ENCODE measurements around the gene HLA-F.
A peak's percentile ranks its signal among the peaks of the same experiment; 100 is the strongest.

The HLA-F gene

DNA sequence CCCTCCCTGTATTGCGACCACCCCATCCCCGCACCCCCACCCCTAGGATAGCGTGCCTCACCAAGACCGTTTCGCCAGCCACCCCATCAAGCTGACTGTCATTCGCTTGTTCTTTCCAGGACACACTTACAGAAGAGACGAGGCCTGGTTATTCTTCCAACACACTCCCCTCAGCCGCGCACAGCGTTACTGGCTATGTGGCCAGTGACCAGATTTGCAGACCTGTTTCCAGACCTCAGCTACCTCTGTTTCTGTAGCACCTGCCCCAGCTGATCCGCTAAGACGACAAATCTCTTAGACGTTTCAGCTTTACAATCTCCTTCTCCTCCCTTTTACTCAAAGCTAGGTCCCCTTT lies 26.1 kb downstream of the HLA-F start:
- Histone ChIP-seq H3K9me3 (ENCODE audit: control insufficient read depth, low read length) (no peaks in the 10 kb centered on the region), H3K27me3 (ENCODE audit: control insufficient read depth, insufficient read depth, low read length, poor library complexity, severe bottlenecking) (peaks cover 75% of the 10 kb centered on the region), H3K36me3 (ENCODE audit: control insufficient read depth, insufficient read depth, low read length) (no peaks in the 10 kb centered on the region), H3K4me1 (ENCODE audit: control insufficient read depth, insufficient read depth, low read length) (no peaks in the 10 kb centered on the region), H3K4me3 (ENCODE audit: insufficient read depth, low read depth, low read length) (no peak overlapping the region), H3K27ac (ENCODE audit: insufficient read depth, low read depth, low read length, poor library complexity, severe bottlenecking) (no peak overlapping the region)
- 15 to 16% methylated on average over 13 of the region's 13 CpGs for WGBS, 2 experiments

DNA sequence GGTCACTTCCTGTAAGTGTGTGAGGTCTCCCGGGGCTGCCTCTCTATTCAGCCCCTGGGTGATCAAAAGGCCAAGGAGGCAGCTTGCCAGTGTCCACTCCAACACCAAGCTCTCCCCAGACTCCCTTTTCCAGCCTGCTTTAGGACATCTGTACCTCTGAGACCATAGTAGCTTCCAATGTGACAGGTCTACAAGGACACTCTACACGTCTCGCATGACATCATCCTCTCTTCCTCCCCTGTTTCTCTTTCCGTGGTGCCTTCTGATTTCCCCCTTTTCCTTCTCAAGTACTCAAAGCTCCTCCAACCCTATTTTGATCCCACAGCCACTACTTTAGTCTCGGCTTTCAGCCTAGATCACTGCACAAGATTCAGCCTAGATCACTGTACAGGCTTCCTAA lies 26.4 kb downstream of the HLA-F start:
- H3K9me3 ChIP-seq (ENCODE audit: control insufficient read depth, low read length): no peaks in the 10 kb centered on the region
- H3K36me3 ChIP-seq (ENCODE audit: control insufficient read depth, insufficient read depth, low read length): no peaks in the 10 kb centered on the region
- peaks cover 75% of the 10 kb centered on the region for H3K27me3 ChIP-seq (ENCODE audit: control insufficient read depth, insufficient read depth, low read length, poor library complexity, severe bottlenecking)
- no peak overlapping the region for H3K4me3 ChIP-seq (ENCODE audit: insufficient read depth, low read depth, low read length)
- no peak overlapping the region for H3K27ac ChIP-seq (ENCODE audit: insufficient read depth, low read depth, low read length, poor library complexity, severe bottlenecking)
- WGBS, 2 experiments: 65 to 68% methylated on average over 5 of the region's 5 CpGs
- H3K4me1 ChIP-seq (ENCODE audit: control insufficient read depth, insufficient read depth, low read length): no peaks in the 10 kb centered on the region

DNA sequence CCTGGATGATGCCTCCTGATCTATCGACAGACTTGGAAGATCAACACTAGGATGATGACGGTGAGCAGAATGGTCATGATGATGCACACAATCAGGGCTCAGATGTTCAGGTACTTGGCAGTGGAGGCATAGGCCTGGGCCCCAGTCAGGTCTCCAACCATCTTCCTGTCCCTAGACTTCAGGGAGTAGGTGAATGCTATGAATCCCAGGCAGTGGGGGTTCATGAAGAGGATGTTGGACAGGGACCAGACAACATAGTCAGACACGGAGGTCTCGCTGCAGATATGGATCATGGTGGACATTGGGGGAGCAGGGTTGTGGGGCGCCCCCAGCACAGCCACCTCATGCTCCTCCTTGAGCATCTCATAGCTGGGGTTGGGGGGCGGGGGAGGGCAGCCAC lies 27.5 kb downstream of the HLA-F start:
- Histone ChIP-seq H3K27ac (ENCODE audit: insufficient read depth, low read depth, low read length, poor library complexity, severe bottlenecking) (no peak overlapping the region), H3K27me3 (ENCODE audit: control insufficient read depth, insufficient read depth, low read length, poor library complexity, severe bottlenecking) (peaks cover 74% of the 10 kb centered on the region), H3K36me3 (ENCODE audit: control insufficient read depth, insufficient read depth, low read length) (no peaks in the 10 kb centered on the region), H3K4me3 (ENCODE audit: insufficient read depth, low read depth, low read length) (no peak overlapping the region), H3K4me1 (ENCODE audit: control insufficient read depth, insufficient read depth, low read length) (no peaks in the 10 kb centered on the region), H3K9me3 (ENCODE audit: control insufficient read depth, low read length) (no peaks in the 10 kb centered on the region)
- 88 to 92% methylated on average over 6 of the region's 6 CpGs for WGBS, 2 experiments

DNA sequence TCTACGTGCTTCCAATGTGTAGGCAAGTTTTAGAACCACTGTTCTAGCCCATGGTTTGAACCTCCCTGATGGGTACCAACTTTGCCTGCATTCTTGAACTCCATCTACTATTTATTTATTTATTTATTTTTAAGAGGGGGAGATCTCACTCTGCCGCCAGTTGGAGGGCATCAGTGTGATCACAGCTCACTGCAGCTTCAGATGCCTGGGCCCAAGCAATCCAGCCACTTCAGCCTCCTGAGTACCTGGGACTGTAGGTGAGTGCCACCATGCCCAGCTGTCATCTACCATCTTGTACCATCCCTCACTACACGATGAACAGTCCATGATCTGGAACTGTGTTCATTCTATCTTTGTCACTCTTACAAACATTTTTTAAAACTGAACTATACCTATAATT lies 28.2 kb downstream of the HLA-F start:
- Histone ChIP-seq H3K9me3 (ENCODE audit: control insufficient read depth, low read length) (no peaks in the 10 kb centered on the region), H3K4me3 (ENCODE audit: insufficient read depth, low read depth, low read length) (no peak overlapping the region), H3K27ac (ENCODE audit: insufficient read depth, low read depth, low read length, poor library complexity, severe bottlenecking) (no peak overlapping the region), H3K4me1 (ENCODE audit: control insufficient read depth, insufficient read depth, low read length) (no peaks in the 10 kb centered on the region), H3K36me3 (ENCODE audit: control insufficient read depth, insufficient read depth, low read length) (no peaks in the 10 kb centered on the region), H3K27me3 (ENCODE audit: control insufficient read depth, insufficient read depth, low read length, poor library complexity, severe bottlenecking) (peaks cover 67% of the 10 kb centered on the region)
- WGBS, 2 experiments: 86 to 88% methylated on average over 3 of the region's 3 CpGs

DNA sequence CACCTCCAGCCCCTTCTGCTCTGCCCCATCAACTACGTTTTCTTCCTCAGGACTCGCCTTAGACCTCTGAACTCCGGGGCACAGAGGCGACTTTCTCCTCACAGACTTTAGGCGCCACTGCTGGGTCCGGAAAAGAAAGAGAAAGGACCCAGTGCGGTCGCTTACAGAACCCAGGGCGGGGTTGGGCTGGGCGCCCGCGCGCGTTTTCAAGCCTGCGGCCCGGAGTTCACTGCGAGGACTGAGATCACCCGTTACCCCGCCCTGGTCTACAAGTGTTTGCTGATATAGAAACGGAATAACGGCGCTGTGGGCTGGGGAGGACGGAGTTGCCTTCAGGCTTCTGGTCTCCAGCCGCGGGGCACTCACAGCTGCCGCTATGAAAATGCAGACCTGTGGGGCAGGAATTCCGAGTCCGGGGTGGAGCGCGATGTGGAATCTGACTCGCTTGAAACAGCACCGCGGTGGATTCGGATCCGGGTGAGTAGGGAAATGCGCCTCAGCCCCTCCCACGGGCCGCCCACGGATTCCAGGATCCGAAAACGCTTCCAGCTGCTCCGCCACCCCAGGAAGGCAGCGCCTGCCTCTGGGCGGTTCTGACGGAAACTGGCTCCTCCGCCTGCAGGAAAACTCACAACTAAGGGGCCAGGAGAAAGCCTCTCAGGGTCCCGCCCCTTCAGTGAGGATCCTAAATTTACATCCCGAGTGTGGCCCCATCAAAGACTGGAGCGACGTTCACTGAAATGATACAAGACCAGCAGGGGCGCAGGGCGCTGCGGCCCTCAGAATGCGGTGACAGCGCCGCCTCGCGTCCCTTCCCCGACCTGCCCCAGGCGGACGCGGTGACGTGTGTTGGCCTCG lies 29.4 kb downstream of the HLA-F start:
- no peaks in the 10 kb centered on the region for H3K36me3 ChIP-seq (ENCODE audit: control insufficient read depth, insufficient read depth, low read length)
- no peak overlapping the region for H3K27ac ChIP-seq (ENCODE audit: insufficient read depth, low read depth, low read length, poor library complexity, severe bottlenecking)
- H3K4me1 ChIP-seq (ENCODE audit: control insufficient read depth, insufficient read depth, low read length): peaks cover 3% of the 10 kb centered on the region
- 1% methylated on average over 64 of the region's 64 CpGs for WGBS, 2 experiments
- no peaks in the 10 kb centered on the region for H3K9me3 ChIP-seq (ENCODE audit: control insufficient read depth, low read length)
- H3K27me3 ChIP-seq (ENCODE audit: control insufficient read depth, insufficient read depth, low read length, poor library complexity, severe bottlenecking): peaks cover 56% of the 10 kb centered on the region
- peak overlapping the region; percentile 57 for H3K4me3 ChIP-seq (ENCODE audit: insufficient read depth, low read depth, low read length)

DNA sequence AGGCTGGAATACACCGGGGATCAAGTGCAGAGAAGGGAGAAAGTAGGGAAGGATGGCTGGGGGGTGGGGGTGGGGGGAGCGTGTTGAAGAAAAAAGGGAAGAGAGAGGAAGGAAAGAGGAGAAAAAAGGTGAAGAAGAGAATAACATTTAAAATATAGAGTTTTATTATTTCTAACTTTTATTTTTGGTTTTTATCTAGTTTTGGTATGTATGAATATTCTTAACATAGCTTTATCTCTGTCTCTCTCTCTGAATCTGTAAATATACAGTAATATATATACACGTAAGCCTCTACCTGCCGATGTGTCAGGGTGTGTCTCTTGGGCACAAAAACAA lies 30.0 kb downstream of the HLA-F start:
- Histone ChIP-seq H3K9me3 (ENCODE audit: control insufficient read depth, low read length) (no peaks in the 10 kb centered on the region), H3K27me3 (ENCODE audit: control insufficient read depth, insufficient read depth, low read length, poor library complexity, severe bottlenecking) (peaks cover 50% of the 10 kb centered on the region), H3K4me3 (ENCODE audit: insufficient read depth, low read depth, low read length) (peak overlapping the region; percentile 57), H3K36me3 (ENCODE audit: control insufficient read depth, insufficient read depth, low read length) (no peaks in the 10 kb centered on the region), H3K27ac (ENCODE audit: insufficient read depth, low read depth, low read length, poor library complexity, severe bottlenecking) (no peak overlapping the region), H3K4me1 (ENCODE audit: control insufficient read depth, insufficient read depth, low read length) (peaks cover 9% of the 10 kb centered on the region)
- 4 to 8% methylated on average over 2 of the region's 4 CpGs for WGBS, 2 experiments

DNA sequence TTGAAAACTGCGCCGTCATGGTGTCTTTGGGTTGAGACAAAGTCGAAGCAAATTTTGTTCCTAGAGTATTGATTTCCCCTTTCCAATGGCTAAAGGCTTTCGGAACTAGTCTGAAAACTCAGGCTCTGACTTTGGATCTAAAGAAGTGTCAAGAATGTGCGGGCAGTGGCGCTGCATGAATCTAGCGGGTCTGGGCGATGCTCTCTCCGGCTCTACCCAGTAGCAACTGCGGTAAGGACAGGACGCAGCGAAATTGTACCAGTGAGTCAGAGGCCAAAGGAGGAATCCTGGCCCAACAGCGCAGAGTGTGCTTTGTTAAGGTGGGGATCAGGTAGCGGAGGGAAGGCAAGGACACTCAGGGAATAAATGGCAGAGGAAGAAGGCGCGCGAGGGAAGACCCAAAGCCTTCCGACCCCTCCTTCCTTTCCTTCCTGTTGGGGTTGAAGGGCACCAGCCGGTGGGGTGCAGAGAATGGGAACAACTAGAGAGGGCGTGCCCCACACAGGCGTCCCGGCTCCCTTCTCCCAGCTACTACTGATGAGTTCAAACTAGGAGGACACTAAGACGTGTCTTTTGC lies 32.1 kb downstream of the HLA-F start:
- no peaks in the 10 kb centered on the region for H3K36me3 ChIP-seq (ENCODE audit: control insufficient read depth, insufficient read depth, low read length)
- no peaks in the 10 kb centered on the region for H3K9me3 ChIP-seq (ENCODE audit: control insufficient read depth, low read length)
- peaks cover 14% of the 10 kb centered on the region for H3K4me1 ChIP-seq (ENCODE audit: control insufficient read depth, insufficient read depth, low read length)
- 88 to 91% methylated on average over 23 of the region's 23 CpGs for WGBS, 2 experiments
- H3K27me3 ChIP-seq (ENCODE audit: control insufficient read depth, insufficient read depth, low read length, poor library complexity, severe bottlenecking): peaks cover 29% of the 10 kb centered on the region
- no peak overlapping the region for H3K4me3 ChIP-seq (ENCODE audit: insufficient read depth, low read depth, low read length)
- no peak overlapping the region for H3K27ac ChIP-seq (ENCODE audit: insufficient read depth, low read depth, low read length, poor library complexity, severe bottlenecking)

DNA sequence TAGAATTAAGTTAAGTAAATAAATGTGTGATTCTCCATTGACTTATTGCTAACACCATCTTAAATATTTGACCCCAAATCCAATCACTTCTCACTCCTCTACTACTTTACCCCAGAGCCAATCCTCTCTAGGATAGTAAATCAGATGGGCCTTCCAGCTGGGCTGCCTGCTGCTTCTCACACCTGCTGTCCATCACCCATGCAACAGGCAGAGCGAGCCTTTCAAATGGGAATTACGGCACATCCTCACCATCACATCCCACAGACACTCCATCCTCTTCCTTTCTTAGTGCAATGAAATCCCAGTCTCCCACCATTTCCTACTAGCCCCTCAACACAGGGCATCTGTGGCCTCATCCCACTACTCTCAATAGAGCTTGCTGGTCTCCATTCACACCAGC lies 34.0 kb downstream of the HLA-F start:
- H3K9me3 ChIP-seq (ENCODE audit: control insufficient read depth, low read length): no peaks in the 10 kb centered on the region
- H3K4me3 ChIP-seq (ENCODE audit: insufficient read depth, low read depth, low read length): no peak overlapping the region
- H3K27ac ChIP-seq (ENCODE audit: insufficient read depth, low read depth, low read length, poor library complexity, severe bottlenecking): no peak overlapping the region
- peaks cover 14% of the 10 kb centered on the region for H3K4me1 ChIP-seq (ENCODE audit: control insufficient read depth, insufficient read depth, low read length)
- peaks cover 10% of the 10 kb centered on the region for H3K27me3 ChIP-seq (ENCODE audit: control insufficient read depth, insufficient read depth, low read length, poor library complexity, severe bottlenecking)
- H3K36me3 ChIP-seq (ENCODE audit: control insufficient read depth, insufficient read depth, low read length): no peaks in the 10 kb centered on the region
- 88 to 94% methylated on average over 2 of the region's 2 CpGs for WGBS, 2 experiments

DNA sequence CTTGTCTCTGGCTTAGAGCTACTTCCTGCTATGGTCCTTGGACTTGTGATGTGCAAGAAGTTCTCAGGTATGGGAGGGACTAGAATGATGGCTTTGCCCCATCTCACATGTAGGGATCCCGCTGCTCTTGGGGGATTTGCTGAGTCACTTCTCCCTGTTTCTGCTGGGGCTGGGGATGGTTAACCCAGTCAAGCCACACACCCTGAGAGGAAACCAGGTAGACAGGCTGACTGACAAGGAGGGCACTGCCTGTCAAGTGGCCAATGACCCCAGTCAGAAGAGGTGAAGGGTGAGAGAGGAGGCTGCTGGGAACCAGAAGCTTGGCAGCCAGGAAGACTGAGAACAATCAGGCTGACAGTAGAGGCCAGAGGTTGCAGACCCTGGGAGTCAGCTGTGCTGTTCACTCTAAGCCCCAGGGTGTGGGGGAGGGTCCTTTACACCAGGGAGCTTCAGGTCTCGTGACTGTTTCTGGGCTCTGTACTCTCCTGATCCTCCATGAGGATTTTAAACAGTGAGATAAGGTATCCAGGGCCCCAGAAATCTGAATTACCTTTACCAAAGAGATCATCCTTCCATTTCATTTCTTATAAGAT lies 34.6 kb downstream of the HLA-F start:
- 30 to 42% methylated on average over 2 of the region's 2 CpGs for WGBS, 2 experiments
- Histone ChIP-seq H3K4me1 (ENCODE audit: control insufficient read depth, insufficient read depth, low read length) (peaks cover 14% of the 10 kb centered on the region), H3K4me3 (ENCODE audit: insufficient read depth, low read depth, low read length) (no peak overlapping the region), H3K27me3 (ENCODE audit: control insufficient read depth, insufficient read depth, low read length, poor library complexity, severe bottlenecking) (peaks cover 5% of the 10 kb centered on the region), H3K27ac (ENCODE audit: insufficient read depth, low read depth, low read length, poor library complexity, severe bottlenecking) (no peak overlapping the region), H3K9me3 (ENCODE audit: control insufficient read depth, low read length) (no peaks in the 10 kb centered on the region), H3K36me3 (ENCODE audit: control insufficient read depth, insufficient read depth, low read length) (no peaks in the 10 kb centered on the region)

DNA sequence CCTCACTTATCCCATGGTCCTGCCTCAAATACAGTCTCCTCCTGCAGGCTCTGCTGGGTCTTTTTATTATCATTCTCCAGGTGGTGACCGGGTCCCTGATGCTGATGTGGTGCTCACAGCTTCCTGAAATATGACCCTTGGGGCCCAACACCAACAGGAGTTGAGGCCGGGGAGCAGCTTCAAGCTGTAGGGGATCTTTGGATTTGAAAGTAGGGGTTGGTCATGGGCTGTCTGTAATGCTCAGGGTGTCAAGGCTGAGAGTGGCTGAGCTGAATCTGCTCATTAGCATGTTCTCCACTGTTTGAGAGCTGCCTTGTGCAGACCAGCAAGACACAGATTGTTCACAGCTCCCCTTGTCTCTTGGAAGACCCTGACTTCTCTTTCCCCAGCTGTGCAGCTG lies 35.5 kb downstream of the HLA-F start:
- no peaks in the 10 kb centered on the region for H3K27me3 ChIP-seq (ENCODE audit: control insufficient read depth, insufficient read depth, low read length, poor library complexity, severe bottlenecking)
- no peak overlapping the region for H3K4me3 ChIP-seq (ENCODE audit: insufficient read depth, low read depth, low read length)
- H3K36me3 ChIP-seq (ENCODE audit: control insufficient read depth, insufficient read depth, low read length): no peaks in the 10 kb centered on the region
- no peaks in the 10 kb centered on the region for H3K9me3 ChIP-seq (ENCODE audit: control insufficient read depth, low read length)
- 67% methylated on average over 2 of the region's 2 CpGs for WGBS, 2 experiments
- H3K27ac ChIP-seq (ENCODE audit: insufficient read depth, low read depth, low read length, poor library complexity, severe bottlenecking): no peak overlapping the region
- H3K4me1 ChIP-seq (ENCODE audit: control insufficient read depth, insufficient read depth, low read length): peaks cover 14% of the 10 kb centered on the region

Measured in ectodermal cell (in vitro differentiated cells).